HG02610 (cell line): ENCODE measurements around the gene ATF7.
"Not testable (repeated sequence)": the region's sequence is repeated elsewhere in the genome, so short reads cannot be mapped to it uniquely, and the experiment has no call there.

ENCODE experiments used
- ATAC-seq: cut with Tn5 transposase; IDR thresholded peaks from one replicate; pipeline ENCODE4 v1.9.1; 2021; ENCODE audit warnings: mild to moderate bottlenecking, moderate library complexity; ENCODE audit not compliant: unreplicated experiment

ATF7 gene

DNA sequence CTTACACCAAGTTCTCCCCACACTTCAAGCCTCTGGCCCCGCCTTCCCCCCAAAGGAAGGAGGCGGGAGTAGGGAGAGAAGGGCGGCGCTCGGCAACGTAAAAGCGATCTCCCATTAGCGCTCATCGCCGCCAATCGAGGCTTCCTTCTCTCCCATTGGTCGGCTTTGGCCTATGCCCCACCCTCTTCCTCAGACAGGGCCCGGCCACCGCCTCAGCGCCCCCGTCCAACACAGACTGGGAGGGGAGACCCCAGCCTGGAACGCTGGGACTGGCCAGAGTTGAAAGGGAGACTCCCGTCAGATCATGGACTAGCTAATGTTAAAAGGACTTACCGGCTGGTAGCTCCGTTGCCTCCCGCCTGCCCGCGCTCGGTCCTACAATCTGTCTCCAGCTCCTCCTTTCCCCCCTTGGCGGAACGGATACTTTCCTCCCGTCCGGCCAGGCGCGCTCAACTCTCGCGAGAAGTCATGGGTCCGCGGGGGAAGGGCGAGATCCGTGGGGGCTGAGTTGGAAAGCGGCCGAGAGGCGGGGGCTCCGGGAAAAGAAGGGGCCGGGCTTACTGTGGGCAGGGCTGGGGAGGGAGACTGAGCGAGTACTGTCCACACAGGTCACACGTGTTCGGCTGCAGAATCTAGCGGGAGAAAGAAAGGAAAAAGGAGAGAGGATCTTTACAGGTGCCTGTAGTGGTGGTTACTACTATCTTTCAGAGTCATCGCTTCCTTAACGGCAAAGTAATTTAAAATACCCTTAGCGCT, at the start of gene ATF7:
Gene ATF7 (minus strand): TSS at position 437 of the 756 bp plus-strand sequence. CDS start 25,382 bp downstream, outside the sequence.
- peak; percentile 95 for ATAC-seq

DNA sequence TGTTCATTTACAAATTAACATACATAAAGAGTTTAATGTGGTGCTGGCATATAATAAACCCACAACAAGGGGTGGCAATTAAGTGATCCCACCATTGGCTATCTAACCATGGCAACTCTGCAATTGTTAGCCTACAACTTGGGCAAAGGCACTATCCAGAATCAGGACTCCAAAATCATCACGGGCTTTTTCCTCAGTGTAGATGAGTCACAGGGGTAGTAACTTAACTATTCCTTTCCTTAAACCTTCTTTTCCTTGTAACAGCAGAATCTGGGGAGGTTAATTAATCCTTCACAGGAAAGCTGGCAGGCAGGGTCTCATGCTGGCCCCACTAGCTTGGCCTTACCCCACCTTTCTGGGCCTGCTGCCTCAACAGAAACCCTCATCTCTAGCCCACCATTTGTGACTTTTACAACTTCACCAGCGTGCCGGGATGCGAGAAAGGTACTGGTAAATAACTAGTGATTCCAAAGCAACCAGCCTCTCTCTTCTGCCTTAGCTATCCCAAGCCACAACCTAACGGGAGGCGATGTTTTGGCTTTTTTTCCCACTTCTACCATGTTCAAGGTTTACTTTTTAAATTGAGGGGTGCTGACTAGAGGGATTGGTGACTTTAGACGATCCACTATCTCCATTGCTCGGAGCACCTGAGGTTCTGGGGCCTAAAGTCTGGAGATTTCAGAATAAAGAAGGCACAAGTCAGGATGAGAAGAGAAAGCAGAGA, 49.0 kb upstream of the ATF7 start:
- ATAC-seq, result no peak

DNA sequence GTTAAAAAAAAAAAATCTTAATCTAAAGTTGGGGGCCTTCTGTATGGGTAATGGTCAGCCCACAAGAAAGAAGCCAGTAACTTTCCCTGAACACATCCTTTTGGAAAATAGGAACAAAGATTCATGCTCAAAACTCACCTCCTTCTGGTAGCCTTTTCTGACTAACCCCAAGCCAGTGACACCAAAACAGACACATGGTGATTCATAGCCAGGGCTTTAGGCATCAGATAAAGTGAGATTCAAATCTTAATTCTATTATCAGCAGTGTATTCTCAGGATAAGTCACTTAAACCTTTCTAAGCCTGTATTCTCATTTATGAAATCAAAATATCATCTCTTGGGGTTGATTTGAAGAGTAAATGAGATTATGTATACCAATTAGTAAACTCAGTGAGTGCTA, 44.8 kb upstream of the ATF7 start:
- ATAC-seq, result no peak

DNA sequence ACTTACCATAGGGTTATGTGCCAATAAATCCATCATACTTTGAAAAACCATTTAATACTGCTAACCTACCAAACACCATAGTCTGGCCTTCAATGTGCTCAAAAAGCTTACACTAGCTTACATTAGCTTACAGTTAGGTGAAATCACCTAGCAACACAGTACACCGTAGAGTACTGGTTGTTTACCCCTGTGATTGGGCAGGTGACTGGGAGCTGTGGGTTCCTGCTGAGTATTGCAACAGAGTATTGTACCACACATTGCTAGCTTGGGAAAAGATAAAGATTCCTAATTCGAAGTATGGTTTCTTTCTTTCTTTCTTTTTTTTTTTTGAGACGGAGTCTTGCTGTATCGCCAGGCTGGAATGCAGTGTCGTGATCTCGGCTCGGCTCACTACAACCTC, 44.1 kb upstream of the ATF7 start:
- no peak for ATAC-seq

DNA sequence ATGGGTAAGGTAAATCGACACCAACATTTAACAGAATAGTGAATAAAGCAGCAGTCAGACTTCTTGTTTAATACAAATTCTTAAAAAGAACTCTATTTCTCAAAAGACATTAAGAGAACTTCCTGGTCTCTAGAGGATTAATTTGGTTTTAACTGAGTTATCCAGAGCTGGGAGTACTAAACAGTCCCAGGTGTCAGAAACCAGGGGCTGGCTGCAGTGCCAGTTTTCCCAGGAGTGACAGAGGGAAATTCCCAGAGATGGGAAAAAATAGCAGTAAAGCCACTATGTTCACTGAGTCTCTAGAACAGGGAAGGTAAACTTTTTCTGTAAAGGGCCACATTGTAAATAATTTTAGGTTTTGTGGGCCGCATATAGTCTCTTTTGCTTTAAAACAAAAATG, 40.9 kb upstream of the ATF7 start:
- ATAC-seq, result no peak

DNA sequence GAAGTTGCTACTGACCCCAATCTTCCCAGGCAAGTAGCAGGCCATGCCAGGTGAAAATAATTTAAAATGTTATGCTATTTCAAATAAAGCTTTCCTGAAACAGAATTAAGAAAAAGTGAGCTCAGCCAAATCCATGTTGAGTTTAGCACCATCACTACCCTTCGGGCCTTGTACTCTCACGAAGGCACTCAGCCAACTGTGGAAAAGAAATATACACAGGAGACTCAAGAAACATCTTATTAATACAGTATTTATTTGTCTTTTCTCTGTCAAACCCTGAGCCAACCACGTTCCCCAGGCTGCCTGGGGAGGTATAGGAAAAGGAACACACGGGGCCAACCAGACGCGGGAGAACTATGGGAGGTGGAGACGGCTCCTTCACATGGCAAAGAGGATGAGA, 38.8 kb upstream of the ATF7 start:
- no peak for ATAC-seq

DNA sequence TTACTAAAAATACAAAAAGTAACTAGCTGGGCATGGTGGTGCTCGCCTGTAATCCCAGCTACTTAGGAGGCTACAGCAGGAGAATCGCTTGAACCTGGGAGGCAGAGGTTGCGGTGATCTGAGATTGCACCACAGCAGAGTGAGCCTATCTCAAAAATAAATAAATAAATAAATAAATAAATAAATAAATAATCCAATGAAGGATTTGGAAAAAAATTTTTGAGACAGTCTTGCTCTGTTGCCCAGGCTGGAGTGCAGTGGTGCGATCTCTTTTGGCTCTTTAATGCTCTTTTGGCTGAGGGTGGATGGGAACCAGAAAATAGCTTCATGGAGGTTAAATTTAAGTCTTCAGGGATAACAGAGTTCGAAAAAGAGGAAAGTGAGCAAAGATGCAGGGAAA, 38.0 kb upstream of the ATF7 start:
- ATAC-seq, result no peak

DNA sequence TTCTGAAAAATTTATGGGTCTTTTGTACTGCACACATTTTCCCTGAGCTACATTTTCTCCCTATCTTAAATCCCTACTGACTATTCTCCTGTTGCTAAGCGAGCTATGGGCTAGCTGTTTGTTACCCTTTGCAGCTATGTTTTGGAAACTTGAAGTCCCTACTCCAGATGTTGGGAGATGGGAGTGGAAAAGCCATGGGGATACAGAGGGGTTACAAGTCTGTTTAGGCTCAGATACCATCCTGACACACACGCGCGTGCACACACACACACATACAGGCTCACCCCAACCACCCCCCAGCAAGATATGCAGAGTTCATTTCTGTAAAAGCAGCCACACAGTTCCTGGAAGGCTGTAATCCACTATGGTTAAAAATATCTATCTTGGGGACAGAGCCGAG, 33.9 kb upstream of the ATF7 start:
- ATAC-seq, result no peak

DNA sequence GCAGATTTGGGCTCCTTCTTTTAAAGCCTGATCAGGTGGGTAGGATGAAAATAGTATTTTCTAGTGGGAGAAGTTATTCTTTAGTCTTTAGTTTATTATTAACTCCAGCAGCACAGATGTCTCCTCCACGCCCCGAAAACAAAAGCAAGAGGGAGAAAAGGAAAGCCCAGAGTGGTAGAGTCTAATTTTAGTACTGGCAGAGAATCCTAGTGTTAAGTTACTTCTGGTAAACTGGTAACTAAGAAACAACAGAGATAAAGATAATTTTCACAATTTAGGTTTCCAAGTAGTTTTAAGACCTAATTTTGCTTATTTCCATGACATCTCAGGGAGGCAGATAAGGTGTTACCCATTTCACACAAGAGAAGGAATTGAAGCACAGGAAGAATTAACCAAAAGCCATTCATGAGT, 33.4 kb upstream of the ATF7 start:
- ATAC-seq, result no peak

DNA sequence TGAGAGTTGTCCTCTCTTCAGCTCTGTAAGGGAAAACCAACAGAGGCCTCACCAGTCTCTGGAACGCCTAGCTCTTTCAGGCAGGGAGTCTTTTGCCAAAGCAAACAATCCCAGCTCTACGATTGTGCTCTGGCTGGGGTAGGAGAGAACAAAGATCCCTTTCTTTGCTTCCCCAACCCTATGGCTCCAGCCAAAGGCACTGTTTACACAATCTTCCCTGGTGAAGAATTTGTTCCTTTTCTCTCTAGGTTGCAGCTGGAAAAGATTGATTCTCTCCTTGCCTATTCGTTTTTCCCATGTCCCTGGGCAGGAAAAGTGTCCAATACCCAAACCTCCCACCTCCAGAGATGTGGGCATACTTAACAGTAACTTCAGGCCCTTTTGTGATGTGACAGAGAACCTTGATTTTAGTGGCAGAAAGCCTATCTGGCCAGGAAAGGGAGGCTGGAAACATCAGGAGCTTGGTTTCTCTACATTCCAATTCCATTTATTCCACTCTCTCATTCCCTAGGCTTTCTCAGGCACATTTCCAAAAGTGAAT, 32.9 kb upstream of the ATF7 start:
- no peak for ATAC-seq

DNA sequence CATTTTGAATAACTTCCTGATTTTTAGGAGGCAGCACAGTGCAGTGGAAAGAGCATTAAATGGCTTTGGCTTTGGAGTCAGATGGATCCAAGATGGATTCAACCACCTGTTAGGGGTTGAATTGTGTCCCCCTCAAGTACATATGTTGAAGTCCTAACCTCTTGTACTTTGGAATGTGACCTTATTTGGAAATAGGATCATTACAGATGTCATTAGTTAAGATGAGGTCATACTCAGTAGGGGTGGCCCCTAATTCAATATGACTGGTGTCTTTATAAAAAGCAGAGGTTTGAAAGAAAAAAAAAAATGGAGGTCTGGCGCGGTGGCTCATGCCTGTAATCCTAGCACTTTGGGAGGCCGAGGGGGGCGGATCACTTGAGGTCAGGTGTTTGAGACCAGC, 30.9 kb upstream of the ATF7 start:
- ATAC-seq, result no peak

DNA sequence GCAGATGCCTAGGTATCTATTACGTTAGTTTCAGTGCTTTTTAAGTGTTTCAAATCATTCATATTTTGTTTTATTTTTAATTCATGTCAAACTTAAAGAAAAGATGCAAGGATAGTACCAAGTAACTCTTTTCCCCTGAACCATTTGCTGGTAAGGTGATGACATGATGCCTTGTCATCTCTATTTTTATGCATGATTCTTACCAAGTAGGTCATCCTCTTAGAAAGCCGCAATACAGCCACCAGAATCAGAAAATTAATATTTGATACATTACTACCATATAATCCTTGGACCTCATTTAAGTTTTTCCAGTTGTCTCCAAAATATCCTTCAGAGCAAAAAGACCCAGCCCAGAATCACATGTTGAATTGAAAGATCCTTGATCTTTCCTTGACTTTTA, 27.4 kb upstream of the ATF7 start:
- ATAC-seq, result no peak

DNA sequence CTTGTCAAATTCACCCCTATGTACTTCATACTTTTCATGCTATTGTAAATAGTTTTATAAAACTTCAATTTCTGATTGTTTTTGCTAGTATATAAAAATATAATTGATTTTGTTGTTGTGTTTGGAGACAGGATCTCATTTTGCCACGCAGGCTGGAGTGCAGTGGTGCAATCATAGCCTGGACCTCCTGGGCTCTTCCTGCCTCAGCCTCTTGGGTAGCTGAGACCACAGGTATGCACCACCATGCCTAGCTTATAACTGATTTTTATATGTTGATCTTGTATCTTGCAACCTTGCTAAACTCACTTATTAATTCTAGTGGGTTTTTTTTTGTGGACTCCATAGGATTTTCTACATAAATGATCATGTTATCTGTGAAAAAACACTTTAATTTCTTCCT, 26.2 kb upstream of the ATF7 start:
- no peak for ATAC-seq

DNA sequence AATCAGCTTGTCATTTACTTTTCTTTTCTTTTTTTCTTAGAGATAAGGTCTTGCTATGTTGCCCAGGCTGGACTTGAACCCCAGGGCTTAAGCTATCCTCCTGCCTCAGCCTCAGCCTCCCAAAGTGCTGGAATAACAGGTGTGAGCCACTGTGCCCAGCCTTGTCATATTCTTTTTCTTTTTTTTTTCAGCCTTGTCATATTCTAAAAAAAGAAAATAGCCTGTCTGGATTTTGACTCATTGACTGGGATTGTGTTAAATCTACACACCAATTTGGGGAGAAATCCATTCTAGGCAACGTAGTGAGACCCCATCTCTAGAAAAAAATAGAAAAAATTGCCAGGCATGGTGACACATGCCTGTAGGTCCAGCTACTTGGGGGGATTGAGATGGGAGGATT, 25.6 kb upstream of the ATF7 start:
- ATAC-seq, result no peak

DNA sequence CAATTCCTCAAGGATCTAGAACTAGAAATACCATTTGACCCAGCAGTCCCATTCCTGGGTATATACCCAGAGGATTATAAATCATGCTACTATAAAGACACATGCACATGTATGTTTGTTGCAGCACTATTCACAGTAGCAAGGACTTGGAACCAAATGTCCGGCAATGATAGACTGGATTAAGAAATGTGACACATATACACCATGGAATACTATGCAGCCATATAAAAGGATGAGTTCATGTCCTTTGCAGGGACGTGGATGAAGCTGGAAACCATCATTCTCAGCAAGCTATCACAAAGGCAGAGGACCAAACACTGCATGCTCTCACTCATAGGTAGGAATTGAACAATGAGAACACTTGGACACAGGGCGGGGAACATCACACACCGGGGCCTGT, 20.1 kb upstream of the ATF7 start:
- ATAC-seq, result not testable (repeated sequence)

DNA sequence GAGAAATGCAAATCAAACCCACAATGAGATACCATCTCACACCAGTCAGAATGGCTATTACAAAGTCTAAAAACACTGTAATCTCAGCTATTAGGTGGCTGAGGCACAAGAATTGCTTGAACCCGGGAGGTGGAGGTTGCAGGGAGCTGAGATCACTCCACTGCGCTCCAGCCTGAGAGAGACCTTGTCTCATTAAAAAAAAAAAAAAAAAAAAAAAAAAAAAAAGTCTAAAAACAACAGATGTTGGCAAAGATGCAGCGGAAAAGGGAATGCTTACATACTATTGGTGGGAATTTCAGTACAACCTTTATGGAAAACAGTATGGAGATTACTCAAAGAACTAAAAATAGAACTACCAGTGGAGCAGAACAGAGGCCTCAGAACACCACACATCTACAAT, 19.0 kb upstream of the ATF7 start:
- ATAC-seq, result no peak

DNA sequence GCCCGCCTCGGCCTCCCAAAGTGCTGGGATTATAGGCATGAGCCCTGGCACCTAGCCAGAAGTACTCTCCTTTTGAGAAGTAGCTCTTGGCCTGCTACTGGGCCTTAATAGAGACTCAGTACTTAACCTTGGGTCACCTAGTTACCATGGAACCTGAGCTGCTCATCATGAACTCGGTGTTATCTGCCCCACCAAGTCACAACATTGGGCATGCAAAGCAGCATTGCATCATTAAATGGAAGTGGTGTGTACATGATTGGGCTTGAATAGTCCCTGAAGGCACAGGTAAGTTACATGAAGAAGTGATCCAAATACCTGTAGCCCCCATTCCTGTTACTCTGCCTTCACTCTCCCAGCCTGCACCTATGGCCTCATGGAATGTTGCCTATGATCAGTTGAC, 18.0 kb upstream of the ATF7 start:
- ATAC-seq, result no peak

DNA sequence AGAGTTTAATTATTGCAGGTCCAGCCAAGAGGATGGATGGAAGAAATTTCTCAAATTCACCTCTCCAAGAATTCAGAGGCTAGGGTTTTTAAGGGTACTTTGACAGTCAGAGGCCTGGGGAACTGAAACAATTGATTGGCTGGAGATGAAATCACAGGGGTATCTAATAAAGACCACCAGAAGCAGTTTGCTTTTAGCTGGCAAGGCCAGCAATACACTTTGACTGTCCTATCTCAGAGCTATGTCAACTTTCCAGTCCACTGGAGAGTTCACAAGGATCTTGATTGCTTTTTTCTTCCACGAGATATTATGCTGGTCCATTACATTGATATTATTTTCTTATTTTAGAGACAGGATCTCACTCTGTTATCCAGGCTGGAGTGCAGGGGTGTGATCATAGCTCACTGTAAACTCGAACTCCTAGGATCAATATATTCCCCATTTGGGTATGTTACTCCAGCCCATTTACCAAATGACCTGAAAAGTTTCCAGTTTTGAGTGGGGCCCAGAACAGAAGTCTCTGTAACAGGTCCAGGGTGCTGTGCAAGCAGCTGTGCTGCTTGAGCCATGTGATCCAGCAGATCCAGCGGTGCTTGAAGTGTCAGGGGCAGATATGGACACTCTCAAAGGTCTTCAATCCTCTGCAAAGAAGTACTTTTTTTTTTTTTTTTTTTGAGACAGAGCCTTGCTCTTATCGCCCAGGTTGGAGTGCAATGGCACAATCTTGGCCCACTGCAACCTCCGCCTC, 17.2 kb upstream of the ATF7 start:
- no peak for ATAC-seq

DNA sequence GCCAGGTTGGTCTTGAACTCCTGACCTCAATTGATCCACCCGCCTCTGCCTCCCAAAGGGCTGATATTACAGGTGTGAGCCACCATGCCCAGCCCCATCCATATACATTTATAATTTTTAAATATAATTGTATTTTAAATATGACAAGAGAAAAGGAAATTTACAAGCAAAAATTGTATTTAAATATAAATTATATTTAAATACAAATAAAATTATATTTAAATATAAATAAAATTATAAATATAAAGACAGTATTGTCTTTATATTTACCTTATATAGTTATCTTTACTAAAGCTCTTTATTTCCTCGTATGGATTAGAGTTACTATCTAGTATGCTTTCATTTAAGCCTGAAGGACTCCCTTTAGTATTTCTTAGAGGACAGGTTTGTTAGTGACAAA, 11.9 kb upstream of the ATF7 start:
- ATAC-seq, result no peak

DNA sequence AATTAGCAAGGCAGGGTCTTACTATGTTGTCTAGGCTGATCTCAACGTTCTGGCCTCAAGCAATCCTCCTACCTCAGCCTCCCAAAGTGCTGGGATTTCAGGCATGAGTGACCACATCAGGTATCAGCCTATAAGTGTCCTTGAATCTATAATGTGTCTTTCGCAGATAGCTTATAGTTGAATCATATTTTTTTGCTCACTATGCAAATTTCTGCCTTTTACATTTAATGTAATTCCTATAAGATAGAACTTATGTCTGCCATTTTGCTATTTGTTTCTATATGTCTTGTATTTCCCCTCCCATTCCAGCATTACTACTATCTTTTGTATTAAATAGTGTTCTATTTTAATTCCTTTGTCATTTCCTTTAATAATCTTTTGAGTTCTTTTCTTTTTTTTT, 10.5 kb upstream of the ATF7 start:
- ATAC-seq, result no peak

DNA sequence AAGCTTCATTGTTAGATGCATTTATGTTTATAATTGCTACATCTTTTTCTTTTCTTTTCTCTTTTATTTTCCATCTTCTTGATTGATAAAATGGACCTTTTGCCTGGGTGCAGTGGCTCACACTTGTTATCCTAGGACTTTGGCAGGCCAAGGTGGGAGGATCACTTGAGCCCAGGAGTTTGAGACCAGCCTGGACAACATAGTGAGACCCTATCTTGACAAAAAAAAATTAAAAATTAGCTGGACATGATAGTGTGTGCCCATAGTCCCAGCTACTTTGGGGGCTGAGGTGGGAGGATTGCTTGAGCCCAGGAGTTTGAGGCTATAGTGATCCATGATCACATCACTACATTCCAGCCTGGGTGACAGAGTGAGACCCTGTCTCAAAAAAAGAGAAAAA, 9.5 kb upstream of the ATF7 start:
- not testable (repeated sequence) for ATAC-seq

DNA sequence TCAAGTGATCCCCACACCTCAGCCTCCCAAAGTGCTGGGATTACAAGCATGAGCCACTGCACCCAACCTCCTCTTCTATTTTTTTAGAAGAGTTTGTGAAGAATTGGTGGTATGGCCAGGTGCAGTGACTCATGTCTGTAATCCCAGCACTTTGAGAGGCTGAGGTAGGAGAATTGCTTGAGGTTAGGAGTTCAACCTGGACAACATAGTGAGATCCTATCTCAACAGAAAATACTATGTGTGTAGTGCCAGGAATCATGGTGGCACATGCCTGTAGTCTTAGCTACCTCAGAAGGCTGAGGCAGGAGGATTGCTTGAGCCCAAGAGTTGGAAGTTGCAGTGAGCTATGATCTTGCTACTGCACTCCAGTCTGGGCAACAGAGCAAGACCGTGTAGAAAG, 5.5 kb upstream of the ATF7 start:
- ATAC-seq, result no peak
